ENCODE results near the gene NEURL3.

DNA sequence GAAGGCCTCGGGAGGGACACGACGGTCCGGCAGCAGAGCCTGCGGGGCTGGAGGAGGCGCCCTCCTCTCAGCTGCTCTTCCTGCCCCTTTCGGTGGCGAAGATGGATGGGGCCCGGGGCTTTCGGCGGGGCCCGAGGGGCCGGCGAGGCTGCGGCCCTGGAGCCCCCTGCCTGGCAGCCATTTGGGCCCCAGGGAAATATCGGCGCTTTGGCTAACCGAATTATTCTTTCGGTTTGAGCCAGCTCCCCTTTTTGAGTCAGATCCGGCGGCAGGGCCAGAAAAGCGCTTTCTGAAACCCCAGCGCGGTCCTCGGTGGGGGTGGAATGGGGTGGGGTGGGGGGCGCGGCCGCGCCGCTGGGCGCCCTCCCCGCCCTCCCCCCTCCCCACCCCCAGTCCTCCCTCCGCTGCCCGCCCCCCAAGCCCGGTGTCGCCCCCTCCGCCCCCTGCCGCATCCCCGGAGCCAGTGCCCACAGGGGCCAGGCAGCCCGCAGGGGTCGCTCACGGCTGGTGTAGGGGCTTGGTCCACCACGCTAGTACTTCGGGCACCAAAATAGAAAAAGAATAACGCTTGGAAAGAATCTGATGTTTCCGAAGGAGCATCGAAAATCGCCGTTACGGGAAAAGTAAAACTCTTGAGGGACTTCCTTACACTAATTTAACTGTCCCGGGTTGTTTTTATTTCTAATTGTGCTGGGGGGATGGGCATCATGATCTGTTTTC lies 22.3 kb upstream of the NEURL3 start:
- TF ChIP-seq HDGF (IDR thresholded peaks at IDR 0.05; ENCODE audit: borderline replicate concordance), result no peak
- TF ChIP-seq TARDBP (IDR thresholded peaks at IDR 0.05), result no peak
- TF ChIP-seq FOXA1 (IDR thresholded peaks at IDR 0.05), result no peak
- TF ChIP-seq SP1 (IDR thresholded peaks at IDR 0.05), result no peak
- TF ChIP-seq BHLHE40 (IDR thresholded peaks at IDR 0.05; ENCODE audit: borderline replicate concordance), result no peak
- TF ChIP-seq SUZ12 (IDR thresholded peaks at IDR 0.05), result no peak
- no peak for TF ChIP-seq L3MBTL2 (conservative IDR thresholded peaks at IDR 0.05)
